ENCODE data around the gene KIF5C.

DNA sequence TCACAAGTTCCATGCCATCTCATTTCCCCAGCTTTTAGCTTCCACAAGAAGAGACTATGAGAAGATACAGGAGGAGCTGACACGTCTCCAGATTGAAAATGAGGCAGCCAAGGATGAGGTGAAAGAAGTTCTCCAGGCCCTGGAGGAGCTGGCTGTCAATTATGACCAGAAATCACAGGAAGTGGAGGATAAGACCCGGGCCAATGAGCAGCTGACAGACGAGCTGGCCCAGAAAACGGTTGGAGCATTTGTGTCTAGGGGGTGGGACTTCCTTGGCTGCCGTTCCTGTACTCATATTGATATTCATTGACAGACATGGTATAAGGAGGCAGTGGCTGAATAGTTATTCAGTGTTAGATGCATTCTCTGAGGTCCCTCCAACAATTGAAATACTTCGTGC, 106.3 kb downstream of the KIF5C start:
- TF ChIP-seq, protein P1, sequence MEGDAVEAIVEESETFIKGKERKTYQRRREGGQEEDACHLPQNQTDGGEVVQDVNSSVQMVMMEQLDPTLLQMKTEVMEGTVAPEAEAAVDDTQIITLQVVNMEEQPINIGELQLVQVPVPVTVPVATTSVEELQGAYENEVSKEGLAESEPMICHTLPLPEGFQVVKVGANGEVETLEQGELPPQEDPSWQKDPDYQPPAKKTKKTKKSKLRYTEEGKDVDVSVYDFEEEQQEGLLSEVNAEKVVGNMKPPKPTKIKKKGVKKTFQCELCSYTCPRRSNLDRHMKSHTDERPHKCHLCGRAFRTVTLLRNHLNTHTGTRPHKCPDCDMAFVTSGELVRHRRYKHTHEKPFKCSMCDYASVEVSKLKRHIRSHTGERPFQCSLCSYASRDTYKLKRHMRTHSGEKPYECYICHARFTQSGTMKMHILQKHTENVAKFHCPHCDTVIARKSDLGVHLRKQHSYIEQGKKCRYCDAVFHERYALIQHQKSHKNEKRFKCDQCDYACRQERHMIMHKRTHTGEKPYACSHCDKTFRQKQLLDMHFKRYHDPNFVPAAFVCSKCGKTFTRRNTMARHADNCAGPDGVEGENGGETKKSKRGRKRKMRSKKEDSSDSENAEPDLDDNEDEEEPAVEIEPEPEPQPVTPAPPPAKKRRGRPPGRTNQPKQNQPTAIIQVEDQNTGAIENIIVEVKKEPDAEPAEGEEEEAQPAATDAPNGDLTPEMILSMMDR (IDR thresholded peaks at IDR 0.05; ENCODE audit: borderline replicate concordance, extremely low read depth, low read length, poor library complexity, severe bottlenecking): no peak
- TF ChIP-seq EZH2 (IDR thresholded peaks at IDR 0.05; ENCODE audit: borderline replicate concordance, low read depth, low read length, severe bottlenecking): no peak
